MM.1S (cell line): ENCODE results near the gene NSUN7.

Source experiments
- DNase-seq: peaks from one replicate; pipeline ENCODE4 v3.0.0-alpha.2; 2015
- H2AFZ ChIP-seq: fragments of 300-600 bp; sonication (generic); 2 replicates; pipeline ENCODE4 v1.6.0; 2016; ENCODE audit warnings: antibody characterized with exemption, low read length
- H3F3A ChIP-seq: fragments of 300-600 bp; sonication (generic); 2 replicates; pipeline ENCODE4 v1.6.1; 2016; ENCODE audit warnings: mild to moderate bottlenecking, antibody characterized with exemption, low read length, moderate library complexity, mixed read lengths; ENCODE audit not compliant: insufficient read depth
- H3K27ac ChIP-seq: fragments of 300-600 bp; sonication (generic); 2 replicates; pipeline ENCODE4 v1.5.1; 2016; ENCODE audit warnings: mild to moderate bottlenecking, low read length
- H3K27me3 ChIP-seq: fragments of 300-600 bp; sonication (generic); replicated peaks from 2 replicates; pipeline ENCODE4 v1.6.0; 2016; ENCODE audit warnings: low read length; ENCODE audit not compliant: insufficient read depth
- H3K36me3 ChIP-seq: fragments of 300-600 bp; sonication (generic); replicated peaks from 2 replicates; pipeline ENCODE4 v1.6.1; 2016; ENCODE audit warnings: mild to moderate bottlenecking, low read length, mixed read lengths; ENCODE audit not compliant: insufficient read depth
- H3K4me1 ChIP-seq: fragments of 300-600 bp; sonication (generic); 2 replicates; pipeline ENCODE4 v1.6.1; 2016; ENCODE audit warnings: low read length, mixed read lengths
- H3K4me2 ChIP-seq: fragments of 300-600 bp; sonication (generic); 2 replicates; pipeline ENCODE4 v1.6.0; 2016; ENCODE audit warnings: low read depth, low read length
- H3K4me3 ChIP-seq: fragments of 300-600 bp; sonication (generic); 2 replicates; pipeline ENCODE4 v1.5.1; 2016; ENCODE audit warnings: low read length, mixed read lengths
- H3K79me2 ChIP-seq: fragments of 300-600 bp; sonication (generic); 2 replicates; pipeline ENCODE4 v1.6.1; 2016; ENCODE audit warnings: mixed run types, low read length, mixed read lengths
- H3K9ac ChIP-seq: fragments of 300-600 bp; sonication (generic); 2 replicates; pipeline ENCODE4 v1.6.1; 2016; ENCODE audit warnings: low read length, mixed read lengths
- H3K9me2 ChIP-seq: fragments of 300-600 bp; sonication (generic); replicated peaks from 2 replicates; pipeline ENCODE4 v1.6.1; 2016; ENCODE audit warnings: mild to moderate bottlenecking, low read length, mixed read lengths; ENCODE audit not compliant: insufficient read depth
- H3K9me3 ChIP-seq: fragments of 300-600 bp; sonication (generic); replicated peaks from 2 replicates; pipeline ENCODE4 v1.6.1; 2016; ENCODE audit warnings: mild to moderate bottlenecking, low read length, mixed read lengths; ENCODE audit not compliant: insufficient read depth
- H4K20me1 ChIP-seq: fragments of 300-600 bp; sonication (generic); 2 replicates; pipeline ENCODE4 v1.6.1; 2016; ENCODE audit warnings: mild to moderate bottlenecking, low read length, moderate library complexity, mixed read lengths; ENCODE audit not compliant: insufficient read depth
- EZH2 ChIP-seq: fragments of 300-600 bp; sonication (generic); optimal IDR thresholded peaks from 2 replicates; pipeline ENCODE3; 2017; ENCODE audit warnings: low read depth, mild to moderate bottlenecking, antibody characterized with exemption, low read length, mixed read lengths
- EZH2phosphoT487 ChIP-seq: fragments of 300-600 bp; sonication (generic); IDR thresholded peaks from 2 replicates; pipeline ENCODE4 v1.6.1; 2018; ENCODE audit warnings: antibody characterized with exemption, low read length
- TF ChIP-seq, protein P1 (sequence below): fragments of 300-600 bp; sonication (generic); IDR thresholded peaks from 2 replicates; pipeline ENCODE4 v1.5.1; 2016; ENCODE audit warnings: antibody characterized with exemption, low read length, mixed read lengths

NSUN7 gene

DNA sequence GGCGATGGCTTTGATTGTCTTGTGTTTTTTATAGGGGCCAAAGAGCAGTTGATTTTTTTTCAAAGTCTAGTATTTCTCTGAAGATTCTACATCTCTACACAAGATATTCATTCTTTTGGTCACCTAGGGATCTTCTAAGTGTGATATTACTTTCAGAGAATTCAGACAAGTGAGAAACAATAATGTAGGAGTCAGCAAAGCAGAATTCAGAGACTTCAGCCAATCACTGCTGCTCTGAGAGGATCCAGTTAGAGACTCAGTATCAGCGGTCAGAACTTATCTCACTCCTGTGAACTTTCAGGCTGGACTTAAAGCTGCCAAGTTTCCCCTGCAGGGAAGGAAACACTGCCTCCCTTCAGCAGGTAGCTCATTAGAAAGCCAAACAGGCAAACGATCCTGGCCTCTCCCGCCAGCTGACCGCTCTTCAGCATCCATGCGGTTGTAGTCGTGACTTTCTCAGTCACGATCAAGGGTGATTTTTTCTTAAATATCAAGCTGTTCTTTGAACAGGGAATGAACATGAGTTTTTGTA is 59.2 kb downstream of the NSUN7 start:
- Histone ChIP-seq H3K4me3 (no peak overlapping the region), H3K36me3 (no peaks in the 10 kb centered on the region), H3K9ac (no peak overlapping the region), H3K9me2 (no peaks in the 10 kb centered on the region), H3K4me2 (no peak overlapping the region), H3K27ac (no peak overlapping the region), H3K27me3 (no peaks in the 10 kb centered on the region), H3F3A (no peaks in the 10 kb centered on the region), H3K4me1 (no peaks in the 10 kb centered on the region), H4K20me1 (no peaks in the 10 kb centered on the region), H3K79me2 (no peaks in the 10 kb centered on the region), H2AFZ (no peak overlapping the region), H3K9me3 (no peaks in the 10 kb centered on the region)
- no peak for DNase-seq
- TF ChIP-seq, protein P1, sequence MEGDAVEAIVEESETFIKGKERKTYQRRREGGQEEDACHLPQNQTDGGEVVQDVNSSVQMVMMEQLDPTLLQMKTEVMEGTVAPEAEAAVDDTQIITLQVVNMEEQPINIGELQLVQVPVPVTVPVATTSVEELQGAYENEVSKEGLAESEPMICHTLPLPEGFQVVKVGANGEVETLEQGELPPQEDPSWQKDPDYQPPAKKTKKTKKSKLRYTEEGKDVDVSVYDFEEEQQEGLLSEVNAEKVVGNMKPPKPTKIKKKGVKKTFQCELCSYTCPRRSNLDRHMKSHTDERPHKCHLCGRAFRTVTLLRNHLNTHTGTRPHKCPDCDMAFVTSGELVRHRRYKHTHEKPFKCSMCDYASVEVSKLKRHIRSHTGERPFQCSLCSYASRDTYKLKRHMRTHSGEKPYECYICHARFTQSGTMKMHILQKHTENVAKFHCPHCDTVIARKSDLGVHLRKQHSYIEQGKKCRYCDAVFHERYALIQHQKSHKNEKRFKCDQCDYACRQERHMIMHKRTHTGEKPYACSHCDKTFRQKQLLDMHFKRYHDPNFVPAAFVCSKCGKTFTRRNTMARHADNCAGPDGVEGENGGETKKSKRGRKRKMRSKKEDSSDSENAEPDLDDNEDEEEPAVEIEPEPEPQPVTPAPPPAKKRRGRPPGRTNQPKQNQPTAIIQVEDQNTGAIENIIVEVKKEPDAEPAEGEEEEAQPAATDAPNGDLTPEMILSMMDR: no peak
- TF ChIP-seq EZH2phosphoT487: no peak
- no peak for TF ChIP-seq EZH2

DNA sequence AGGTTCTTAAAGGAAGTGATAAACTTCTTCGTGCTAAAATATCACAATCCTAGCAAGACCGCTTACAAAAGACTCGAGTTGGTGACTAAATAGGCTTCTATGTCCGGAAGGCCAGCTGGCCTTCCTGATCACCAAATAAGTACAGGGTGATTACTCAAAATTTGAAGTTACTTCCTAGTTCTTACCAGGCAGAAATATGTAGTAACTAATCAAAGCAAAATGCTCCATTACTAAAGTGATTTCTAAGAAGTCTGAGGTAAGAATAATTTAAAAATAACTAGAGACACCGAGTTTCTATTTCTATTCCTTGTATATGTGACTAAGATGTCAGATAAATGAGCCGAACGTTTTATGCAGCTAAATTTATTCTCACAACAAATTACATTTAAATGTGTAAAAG is 62.2 kb downstream of the NSUN7 start:
- no peaks in the 10 kb centered on the region for H3K9me2 ChIP-seq
- no peaks in the 10 kb centered on the region for H3K27me3 ChIP-seq
- H3K9me3 ChIP-seq: no peaks in the 10 kb centered on the region
- no peak overlapping the region for H3K9ac ChIP-seq
- H3K27ac ChIP-seq: no peak overlapping the region
- H3K4me3 ChIP-seq: no peak overlapping the region
- H3F3A ChIP-seq: no peaks in the 10 kb centered on the region
- no peak overlapping the region for H2AFZ ChIP-seq
- H3K36me3 ChIP-seq: no peaks in the 10 kb centered on the region
- TF ChIP-seq EZH2: no peak
- TF ChIP-seq, protein P1: no peak
- no peak for TF ChIP-seq EZH2phosphoT487
- DNase-seq: no peak
- no peak overlapping the region for H3K4me2 ChIP-seq
- no peaks in the 10 kb centered on the region for H4K20me1 ChIP-seq
- no peaks in the 10 kb centered on the region for H3K4me1 ChIP-seq
- H3K79me2 ChIP-seq: no peaks in the 10 kb centered on the region

DNA sequence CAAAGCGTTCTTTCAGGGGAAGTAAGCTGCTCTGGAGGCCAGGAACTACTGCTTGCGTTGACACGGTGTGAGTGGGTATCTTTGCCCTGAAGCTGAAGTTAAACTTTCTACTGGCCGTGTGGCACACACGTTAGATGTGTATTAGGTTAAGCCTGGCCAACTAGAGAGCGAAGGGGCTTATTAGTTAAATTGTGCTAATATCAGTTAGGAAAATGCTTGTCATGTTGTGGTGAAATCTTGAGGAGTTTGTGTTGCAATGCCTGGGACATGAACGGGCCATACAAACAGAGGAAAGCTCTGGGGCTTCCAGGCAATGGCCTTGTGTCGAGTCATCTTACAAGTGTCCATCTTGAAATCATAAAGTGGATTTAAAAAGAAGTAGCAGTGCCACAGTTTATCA is 62.6 kb downstream of the NSUN7 start:
- no peak overlapping the region for H3K4me2 ChIP-seq
- H3K9me3 ChIP-seq: no peaks in the 10 kb centered on the region
- H3K4me1 ChIP-seq: no peaks in the 10 kb centered on the region
- TF ChIP-seq EZH2phosphoT487: no peak
- TF ChIP-seq, protein P1: no peak
- no peak for TF ChIP-seq EZH2
- no peaks in the 10 kb centered on the region for H4K20me1 ChIP-seq
- no peaks in the 10 kb centered on the region for H3K9me2 ChIP-seq
- H2AFZ ChIP-seq: no peak overlapping the region
- H3K9ac ChIP-seq: no peak overlapping the region
- H3F3A ChIP-seq: no peaks in the 10 kb centered on the region
- H3K4me3 ChIP-seq: no peak overlapping the region
- DNase-seq: no peak
- no peak overlapping the region for H3K27ac ChIP-seq
- H3K79me2 ChIP-seq: no peaks in the 10 kb centered on the region
- H3K36me3 ChIP-seq: no peaks in the 10 kb centered on the region
- no peaks in the 10 kb centered on the region for H3K27me3 ChIP-seq
